T47D (cell line): ENCODE data around the gene MBD4.

Experiments used
- DNase-seq, 2 experiments: peaks; one replicate each; pipeline versions ENCODE4 v3.0.0 to v3.0.0-alpha.2; 2011 to 2012; ENCODE audit warnings: low read depth in 1 of 2, low spot score in 1 of 2
- JUND ChIP-seq: IDR thresholded peaks from 2 replicates; pipeline ENCODE4 v1.6.1; 2012; ENCODE audit warnings: low read depth
- in situ Hi-C: cut with HindIII; loops from 2 replicates; pipeline ENCODE4 v1.10.0; 2016; ENCODE audit warnings: low sequenced_read_pairs, low pct_unique_long_range_greater_than_20kb

Gene MBD4

GRCh38 chr3:129475863-129476262 is 36.1 kb upstream of the MBD4 start:
- in situ Hi-C loops, result no loop called here
- no peak for TF ChIP-seq JUND
- no peak for DNase-seq

- DNase-seq, result no peak
- TF ChIP-seq JUND, result no peak
- in situ Hi-C loops, result no loop called here
Measured at GRCh38 chr3:129474984-129475804, 35.4 kb upstream of the MBD4 start.

GRCh38 chr3:129473769-129474152 is 34.0 kb upstream of the MBD4 start:
- no peak for TF ChIP-seq JUND
- no peak for DNase-seq
- in situ Hi-C loops, result no loop called here

GRCh38 chr3:129473067-129473768 is 33.5 kb upstream of the MBD4 start:
- TF ChIP-seq JUND, result no peak
- in situ Hi-C loops, result no loop called here
- no peak for DNase-seq

- no peak for DNase-seq
- TF ChIP-seq JUND, result no peak
- in situ Hi-C loops, result no loop called here
Measured at GRCh38 chr3:129470861-129471260, 31.1 kb upstream of the MBD4 start.

- in situ Hi-C loops, result no loop called here
- no peak for TF ChIP-seq JUND
- no peak for DNase-seq
Measured at GRCh38 chr3:129469026-129469425, 29.3 kb upstream of the MBD4 start.

GRCh38 chr3:129467932-129468331 is 28.2 kb upstream of the MBD4 start:
- TF ChIP-seq JUND, result no peak
- in situ Hi-C loops, result no loop called here
- no peak for DNase-seq

GRCh38 chr3:129463716-129464115 is 24.0 kb upstream of the MBD4 start:
- in situ Hi-C loops, result no loop called here
- no peak for DNase-seq
- TF ChIP-seq JUND, result no peak

GRCh38 chr3:129463094-129463493 is 23.3 kb upstream of the MBD4 start:
- TF ChIP-seq JUND, result no peak
- in situ Hi-C loops, result no loop called here
- no peak for DNase-seq

- TF ChIP-seq JUND, result no peak
- in situ Hi-C loops, result no loop called here
- no peak for DNase-seq
Measured at GRCh38 chr3:129462361-129462968, 22.7 kb upstream of the MBD4 start.

- peak in 1 of 2 experiments; percentile 20 for DNase-seq
- TF ChIP-seq JUND, result no peak
- in situ Hi-C loops, result no loop called here
Measured at GRCh38 chr3:129461461-129462146, 21.9 kb upstream of the MBD4 start.

- TF ChIP-seq JUND, result no peak
- in situ Hi-C loops, result no loop called here
- DNase-seq, result no peak
Measured at GRCh38 chr3:129461022-129461421, 21.3 kb upstream of the MBD4 start.

GRCh38 chr3:129460572-129460971 is 20.8 kb upstream of the MBD4 start:
- no peak for TF ChIP-seq JUND
- in situ Hi-C loops, result no loop called here
- DNase-seq, result no peak
